ENCODE data around the gene GNB3.

Gene GNB3

DNA sequence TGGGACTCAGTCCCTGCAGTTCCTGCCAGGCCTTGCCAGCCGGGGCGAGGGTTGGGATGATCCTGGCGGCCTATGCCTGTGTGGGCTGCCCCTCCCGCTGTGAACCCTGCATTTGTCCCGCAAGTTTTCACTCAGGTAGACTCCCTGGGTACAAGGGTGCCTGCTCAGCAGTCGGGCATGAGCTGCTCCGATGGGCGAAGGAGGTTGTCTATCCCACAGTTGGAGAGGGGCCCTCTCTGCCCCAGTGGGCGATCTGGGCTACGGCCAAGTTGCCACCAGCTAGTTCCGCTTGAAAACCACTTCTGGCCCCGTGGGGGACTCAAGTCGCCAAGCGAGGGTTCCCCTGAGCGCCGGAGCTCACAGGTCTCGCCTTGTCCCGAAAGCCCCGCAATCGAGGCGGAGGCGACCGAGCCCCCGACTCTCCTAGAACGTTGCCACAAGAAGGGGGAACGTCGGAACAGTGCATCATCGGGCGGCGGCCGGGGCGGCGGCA, 26.2 kb downstream of the GNB3 start:
- TF ChIP-seq, protein P1, sequence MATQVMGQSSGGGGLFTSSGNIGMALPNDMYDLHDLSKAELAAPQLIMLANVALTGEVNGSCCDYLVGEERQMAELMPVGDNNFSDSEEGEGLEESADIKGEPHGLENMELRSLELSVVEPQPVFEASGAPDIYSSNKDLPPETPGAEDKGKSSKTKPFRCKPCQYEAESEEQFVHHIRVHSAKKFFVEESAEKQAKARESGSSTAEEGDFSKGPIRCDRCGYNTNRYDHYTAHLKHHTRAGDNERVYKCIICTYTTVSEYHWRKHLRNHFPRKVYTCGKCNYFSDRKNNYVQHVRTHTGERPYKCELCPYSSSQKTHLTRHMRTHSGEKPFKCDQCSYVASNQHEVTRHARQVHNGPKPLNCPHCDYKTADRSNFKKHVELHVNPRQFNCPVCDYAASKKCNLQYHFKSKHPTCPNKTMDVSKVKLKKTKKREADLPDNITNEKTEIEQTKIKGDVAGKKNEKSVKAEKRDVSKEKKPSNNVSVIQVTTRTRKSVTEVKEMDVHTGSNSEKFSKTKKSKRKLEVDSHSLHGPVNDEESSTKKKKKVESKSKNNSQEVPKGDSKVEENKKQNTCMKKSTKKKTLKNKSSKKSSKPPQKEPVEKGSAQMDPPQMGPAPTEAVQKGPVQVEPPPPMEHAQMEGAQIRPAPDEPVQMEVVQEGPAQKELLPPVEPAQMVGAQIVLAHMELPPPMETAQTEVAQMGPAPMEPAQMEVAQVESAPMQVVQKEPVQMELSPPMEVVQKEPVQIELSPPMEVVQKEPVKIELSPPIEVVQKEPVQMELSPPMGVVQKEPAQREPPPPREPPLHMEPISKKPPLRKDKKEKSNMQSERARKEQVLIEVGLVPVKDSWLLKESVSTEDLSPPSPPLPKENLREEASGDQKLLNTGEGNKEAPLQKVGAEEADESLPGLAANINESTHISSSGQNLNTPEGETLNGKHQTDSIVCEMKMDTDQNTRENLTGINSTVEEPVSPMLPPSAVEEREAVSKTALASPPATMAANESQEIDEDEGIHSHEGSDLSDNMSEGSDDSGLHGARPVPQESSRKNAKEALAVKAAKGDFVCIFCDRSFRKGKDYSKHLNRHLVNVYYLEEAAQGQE (IDR thresholded peaks at IDR 0.05; ENCODE audit: insufficient replicate concordance, low read depth): no peak
- TF ChIP-seq GABPA (IDR thresholded peaks at IDR 0.05; ENCODE audit: low read depth): no peak
- TF ChIP-seq SPI1 (IDR thresholded peaks at IDR 0.05; ENCODE audit: borderline replicate concordance, low read depth): 0 out of 2 replicates have a peak, but pooled peaks have one; percentile 0
- TF ChIP-seq CTCF (IDR thresholded peaks at IDR 0.05; ENCODE audit: insufficient read depth, low read length): no peak
- TF ChIP-seq POLR2AphosphoS5 (IDR thresholded peaks at IDR 0.05; ENCODE audit: low read depth): no peak
- Histone ChIP-seq H3K4me3 (replicated peaks; ENCODE audit: insufficient read depth, low read length) (peak overlapping the region; percentile 93), H3K27me3 (ENCODE audit: insufficient read depth, poor library complexity, severe bottlenecking) (no peaks in the 10 kb centered on the region), H3K27ac (replicated peaks) (peak overlapping the region; percentile 92)
- DNase-seq (ENCODE audit: low read depth in 1 of 2, low spot score in 1 of 2): no peak

GRCh38 chr12:6867413-6868210, 26.9 kb downstream of the GNB3 start, which contains the start of gene TPI1:
Gene TPI1 (plus strand): TSS chr12:6867531. CDS start chr12:6867567, 36 bp downstream.
- peak within 1 kb of the TSS; percentile 93 for H3K4me3 ChIP-seq (replicated peaks; ENCODE audit: insufficient read depth, low read length)
- TF ChIP-seq SPI1 (IDR thresholded peaks at IDR 0.05; ENCODE audit: borderline replicate concordance, low read depth) (0 out of 2 replicates have a peak, but pooled peaks have one; percentile 0), POLR2AphosphoS5 (IDR thresholded peaks at IDR 0.05; ENCODE audit: low read depth) (peak; percentile 97), CTCF (IDR thresholded peaks at IDR 0.05; ENCODE audit: insufficient read depth, low read length) (no peak), GABPA (IDR thresholded peaks at IDR 0.05; ENCODE audit: low read depth) (no peak)
- TF ChIP-seq, protein P1 (IDR thresholded peaks at IDR 0.05; ENCODE audit: insufficient replicate concordance, low read depth): peak; percentile 77
- DNase-seq (ENCODE audit: low read depth in 1 of 2, low spot score in 1 of 2): peak; percentile 79 to 82
- H3K27me3 ChIP-seq (ENCODE audit: insufficient read depth, poor library complexity, severe bottlenecking): no peaks in the 10 kb centered on the region
- peak within 1 kb of the TSS; percentile 92 for H3K27ac ChIP-seq (replicated peaks)

- Histone ChIP-seq H3K27me3 (ENCODE audit: insufficient read depth, poor library complexity, severe bottlenecking) (no peaks in the 10 kb centered on the region), H3K27ac (replicated peaks) (peak overlapping the region; percentile 92), H3K4me3 (replicated peaks; ENCODE audit: insufficient read depth, low read length) (peak overlapping the region; percentile 93)
- TF ChIP-seq GABPA (IDR thresholded peaks at IDR 0.05; ENCODE audit: low read depth): no peak
- TF ChIP-seq CTCF (IDR thresholded peaks at IDR 0.05; ENCODE audit: insufficient read depth, low read length): no peak
- TF ChIP-seq POLR2AphosphoS5 (IDR thresholded peaks at IDR 0.05; ENCODE audit: low read depth): 0 out of 2 replicates have a peak, but pooled peaks have one; percentile 1
- no peak for DNase-seq (ENCODE audit: low read depth in 1 of 2, low spot score in 1 of 2)
These were observed 27.7 kb downstream of the GNB3 start for GRCh38 chr12:6868211-6869048.
